HG02610 (cell line): ENCODE results near the gene IMMP2L.
"Not testable (repeated sequence)": the region's sequence is repeated elsewhere in the genome, so short reads cannot be mapped to it uniquely, and the experiment has no call there.

Experiments used
- ATAC-seq: cut with Tn5 transposase; IDR thresholded peaks from one replicate; pipeline ENCODE4 v1.9.1; 2021; ENCODE audit warnings: mild to moderate bottlenecking, moderate library complexity; ENCODE audit not compliant: unreplicated experiment

Gene IMMP2L

DNA sequence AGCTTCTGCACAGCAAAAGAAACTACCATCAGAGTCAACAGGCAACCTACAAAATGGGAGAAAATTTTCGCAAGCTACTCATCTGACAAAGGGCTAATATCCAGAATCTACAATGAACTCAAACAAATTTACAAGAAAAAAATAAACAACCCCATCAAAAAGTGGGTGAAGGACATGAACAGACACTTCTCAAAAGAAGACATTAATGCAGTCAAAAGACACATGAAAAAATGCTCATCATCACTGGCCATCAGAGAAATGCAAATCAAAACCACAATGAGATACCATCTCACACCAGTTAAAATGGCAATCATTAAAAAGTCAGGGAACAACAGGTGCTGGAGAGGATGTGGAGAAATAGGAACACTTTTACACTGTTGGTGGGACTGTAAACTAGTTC lies 92.4 kb downstream of the IMMP2L start:
- ATAC-seq, result not testable (repeated sequence)

DNA sequence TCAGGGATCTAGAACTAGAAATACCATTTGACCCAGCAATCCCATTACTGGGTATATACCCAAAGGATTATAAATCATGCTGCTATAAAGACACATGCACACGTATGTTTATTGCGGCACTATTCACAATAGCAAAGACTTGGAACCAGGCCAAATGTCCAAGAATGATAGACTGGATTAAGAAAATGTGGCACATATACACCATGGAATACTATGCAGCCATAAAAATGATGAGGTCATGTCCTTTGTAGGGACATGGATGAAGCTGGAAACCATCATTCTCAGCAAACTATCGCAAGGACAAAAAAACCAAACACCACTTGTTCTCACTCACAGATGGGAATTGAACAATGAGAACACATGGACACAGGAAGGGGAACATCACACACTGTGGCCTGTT lies 96.5 kb downstream of the IMMP2L start:
- not testable (repeated sequence) for ATAC-seq

DNA sequence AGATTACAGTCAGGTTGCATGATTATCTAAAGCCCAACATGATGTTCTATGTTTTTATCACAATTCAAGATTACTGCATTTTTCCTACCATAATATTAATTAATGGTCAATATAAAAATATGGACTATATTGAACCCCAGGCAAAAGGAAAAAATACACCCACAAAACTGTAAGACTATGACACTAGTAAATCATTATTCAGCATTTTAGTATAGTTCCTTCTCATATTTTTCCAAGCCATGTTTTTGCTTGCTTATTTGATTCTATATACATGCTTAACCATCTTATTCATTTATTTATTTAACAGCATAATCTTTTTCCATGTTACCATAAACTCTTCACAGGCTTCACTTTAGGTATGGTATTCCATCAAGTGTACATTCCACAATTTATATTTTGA lies 101.6 kb downstream of the IMMP2L start:
- ATAC-seq, result no peak

DNA sequence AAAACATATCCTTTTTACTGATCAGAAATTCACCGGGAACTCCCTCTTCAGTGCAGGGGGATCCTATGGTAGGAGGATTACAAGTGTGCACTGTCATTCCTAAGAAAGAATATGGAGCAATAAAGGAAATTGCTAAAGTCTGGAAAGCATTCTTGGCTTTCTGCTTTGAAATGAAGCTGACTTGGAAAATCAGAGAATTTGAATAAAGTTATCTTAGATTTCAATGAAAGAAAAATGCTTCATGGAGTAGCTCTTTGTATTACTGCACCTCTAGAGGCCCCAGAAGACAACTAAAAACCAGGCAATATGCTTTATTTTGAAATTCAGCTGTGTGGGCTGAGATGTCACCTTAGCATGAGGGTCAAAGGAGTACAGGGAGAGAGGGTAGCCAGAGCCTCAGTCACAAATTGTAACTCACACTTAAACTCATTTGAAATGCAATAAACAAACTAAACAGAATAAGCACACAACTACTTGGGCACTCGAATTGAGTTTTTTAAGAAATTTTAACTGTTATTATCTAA lies 102.5 kb downstream of the IMMP2L start:
- no peak for ATAC-seq

DNA sequence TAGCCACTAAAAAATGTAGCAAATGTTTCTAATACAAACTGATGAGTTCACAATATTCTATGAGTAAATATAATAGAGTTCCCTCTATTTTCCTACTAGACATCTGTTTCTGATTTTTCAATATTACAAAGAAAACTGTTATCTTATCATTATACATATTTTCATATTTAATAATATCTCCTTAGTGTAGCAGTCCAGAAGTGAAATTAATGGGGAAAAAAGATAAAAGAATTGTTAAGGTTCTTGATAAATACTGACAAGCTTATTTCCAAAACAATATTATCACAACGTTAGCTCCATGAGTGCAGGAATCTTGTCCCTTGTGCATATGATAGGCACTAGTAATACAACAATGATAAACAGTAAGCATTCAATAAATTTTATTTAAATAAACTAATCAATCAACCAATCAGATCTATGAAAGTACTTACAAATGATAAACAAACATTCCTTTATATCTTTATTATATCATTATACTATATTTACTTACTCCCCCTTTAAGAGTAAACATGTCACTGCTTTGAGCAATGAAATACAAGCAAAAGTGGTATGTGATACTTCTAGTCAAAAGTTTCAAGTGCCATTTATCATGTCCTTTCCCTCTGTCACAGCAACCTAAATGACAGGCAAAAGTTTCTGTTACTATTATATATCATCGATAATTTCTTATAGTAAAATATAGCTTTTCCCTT lies 103.1 kb downstream of the IMMP2L start:
- no peak for ATAC-seq

DNA sequence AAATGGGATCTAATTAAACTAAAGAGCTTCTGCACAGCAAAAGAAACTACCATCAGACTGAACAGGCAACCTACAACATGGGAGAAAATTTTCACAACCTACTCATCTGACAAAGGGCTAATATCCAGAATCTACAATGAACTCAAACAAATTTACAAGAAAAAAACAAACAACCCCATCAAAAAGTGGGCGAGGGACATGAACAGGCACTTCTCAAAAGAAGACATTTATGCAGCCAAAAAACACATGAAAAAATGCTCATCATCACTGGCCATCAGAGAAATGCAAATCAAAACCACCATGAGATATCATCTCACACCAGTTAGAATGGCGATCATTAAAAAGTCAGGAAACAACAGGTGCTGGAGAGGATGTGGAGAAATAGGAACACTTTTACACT lies 111.6 kb downstream of the IMMP2L start:
- not testable (repeated sequence) for ATAC-seq

DNA sequence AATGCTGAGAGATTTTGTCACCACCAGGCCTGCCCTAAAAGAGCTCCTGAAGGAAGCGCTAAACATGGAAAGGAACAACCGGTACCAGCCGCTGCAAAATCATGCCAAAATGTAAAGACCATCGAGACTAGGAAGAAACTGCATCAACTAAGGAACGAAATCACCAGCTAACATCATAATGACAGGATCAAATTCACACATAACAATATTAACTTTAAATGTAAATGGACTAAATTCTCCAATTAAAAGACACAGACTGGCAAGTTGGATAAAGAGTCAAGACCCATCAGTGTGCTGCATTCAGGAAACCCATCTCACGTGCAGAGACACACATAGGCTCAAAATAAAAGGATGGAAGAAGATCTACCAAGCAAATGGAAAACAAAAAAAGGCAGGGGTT lies 114.8 kb downstream of the IMMP2L start:
- not testable (repeated sequence) for ATAC-seq

DNA sequence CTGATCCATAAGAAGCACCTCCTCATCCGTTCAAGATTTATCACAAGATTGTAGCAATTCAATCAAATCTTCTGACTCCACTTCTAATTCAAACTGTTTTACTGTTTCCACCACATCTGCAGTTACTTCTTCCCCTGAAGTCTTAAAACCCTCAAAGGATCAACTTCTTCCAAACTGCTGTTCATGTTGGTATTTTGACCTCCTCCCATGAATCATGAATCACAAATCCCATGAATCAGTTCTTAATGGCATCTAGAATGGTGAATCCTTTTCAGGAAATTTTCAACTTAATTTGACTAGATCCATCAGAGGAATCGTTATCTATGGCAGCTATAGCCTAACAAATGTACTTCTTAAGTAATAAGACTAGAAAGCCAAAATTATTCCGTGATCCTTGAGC lies 122.3 kb downstream of the IMMP2L start:
- ATAC-seq, result no peak

DNA sequence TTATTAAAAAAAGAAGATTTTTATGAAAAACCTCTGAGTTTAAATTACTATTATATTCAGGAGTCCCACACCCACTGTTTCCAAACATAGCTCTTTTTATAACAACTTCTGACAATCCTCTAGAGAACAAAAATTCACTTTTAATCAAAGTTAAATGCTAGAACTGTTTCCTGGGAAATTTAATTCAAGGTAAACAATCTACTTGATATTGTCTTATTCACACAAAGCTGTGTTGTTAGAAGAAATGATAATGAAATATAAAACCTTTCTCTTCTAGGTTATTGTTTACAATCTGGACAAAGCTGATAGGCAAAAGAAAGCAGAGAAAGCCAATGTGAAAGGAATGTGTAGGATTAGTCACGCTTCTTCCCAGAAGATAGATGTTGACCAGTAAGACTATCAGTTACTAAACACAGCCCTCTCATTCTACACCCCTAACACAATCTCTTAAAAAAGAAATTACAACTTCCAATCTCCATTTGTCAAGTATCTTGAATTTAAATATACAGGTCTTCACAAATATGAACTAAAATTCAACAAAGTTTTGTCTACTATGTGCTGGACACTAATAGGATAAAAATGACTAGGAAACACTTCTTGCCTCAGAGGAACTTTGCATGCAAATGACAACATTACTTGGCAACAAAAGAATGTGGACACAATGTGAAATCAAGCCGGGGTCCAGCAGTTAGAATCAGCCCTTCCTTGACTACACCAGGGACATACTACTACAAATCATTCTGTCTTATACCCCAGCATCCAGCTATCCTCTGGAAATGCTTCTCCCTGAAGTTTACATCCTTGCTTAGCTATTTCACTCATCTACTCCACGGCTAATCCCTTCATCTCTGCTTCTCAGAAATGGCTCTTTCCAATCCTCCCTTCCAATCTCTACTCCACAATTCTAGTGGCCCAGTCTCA lies 123.7 kb downstream of the IMMP2L start:
- ATAC-seq, result no peak

DNA sequence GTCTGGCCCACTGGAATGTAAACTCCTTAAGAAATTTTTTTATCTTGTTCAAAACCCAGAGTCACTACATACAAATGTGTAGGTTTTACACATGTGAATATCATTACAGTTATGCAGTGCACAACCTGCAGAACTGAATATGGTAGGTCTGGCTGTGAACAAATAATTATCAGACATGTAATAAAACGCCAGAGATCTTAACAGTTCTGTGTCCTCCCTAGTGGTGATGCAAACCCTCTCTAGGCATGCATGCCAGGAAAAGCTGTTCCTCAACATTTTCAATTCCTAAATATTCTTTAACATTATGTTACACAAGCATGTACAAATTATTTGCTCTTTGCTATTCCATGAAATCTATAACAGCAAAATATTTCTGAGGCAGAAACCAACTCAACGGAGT lies 124.6 kb downstream of the IMMP2L start:
- no peak for ATAC-seq

DNA sequence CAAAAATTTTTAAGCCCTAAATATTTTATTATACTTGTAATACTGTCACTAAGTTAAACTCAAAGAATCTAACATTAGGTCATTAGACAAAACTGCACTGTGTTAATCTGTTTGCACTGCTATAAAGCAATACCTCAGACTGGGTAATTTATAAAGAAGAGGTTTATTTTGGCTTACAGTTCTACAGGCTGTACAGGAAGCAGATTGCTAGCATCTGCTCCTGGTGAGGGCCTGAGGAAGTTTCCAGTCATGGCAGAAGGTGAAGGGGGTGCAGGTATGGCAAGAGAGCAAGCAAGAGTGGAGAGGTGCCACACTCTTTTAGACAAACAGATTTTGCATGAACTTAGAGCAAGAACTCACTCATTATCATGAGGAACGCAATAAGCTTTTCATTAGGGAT lies 125.7 kb downstream of the IMMP2L start:
- no peak for ATAC-seq

DNA sequence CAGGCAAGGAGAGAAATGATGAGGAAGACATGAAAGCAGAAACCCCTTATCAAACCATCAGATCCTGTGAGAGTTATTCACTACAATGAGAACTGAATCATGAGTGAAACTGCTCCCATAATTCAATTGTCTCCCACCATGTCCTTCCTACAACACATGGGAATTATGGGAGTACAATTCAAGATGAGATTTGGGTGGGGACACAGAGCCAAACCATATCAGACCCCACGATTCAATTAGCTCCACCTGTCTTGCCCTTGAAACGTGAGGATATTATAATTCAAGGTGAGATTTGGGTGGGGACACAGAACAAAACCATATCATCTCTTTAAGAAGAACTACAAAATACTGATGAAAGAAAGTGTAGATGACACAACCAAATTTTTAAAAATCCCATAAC lies 128.9 kb downstream of the IMMP2L start:
- ATAC-seq, result no peak

DNA sequence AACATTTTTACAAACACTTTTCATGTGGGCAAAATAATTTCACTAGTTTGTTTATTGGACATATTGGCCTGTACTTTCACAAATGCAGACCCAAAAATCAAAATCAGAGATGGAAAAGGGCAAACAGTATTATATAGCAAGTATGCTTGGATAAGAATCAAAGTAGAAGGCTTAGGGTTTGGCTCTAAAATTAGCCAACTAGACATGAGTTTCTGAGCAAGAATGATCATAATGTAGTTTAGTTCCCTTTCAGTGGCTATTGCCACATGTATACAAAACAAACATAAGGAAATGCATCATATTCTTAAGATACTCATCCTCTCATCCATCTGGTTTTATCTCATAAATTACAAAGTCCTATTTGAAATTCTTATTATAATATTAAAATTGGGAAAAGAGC lies 132.5 kb downstream of the IMMP2L start:
- ATAC-seq, result no peak

DNA sequence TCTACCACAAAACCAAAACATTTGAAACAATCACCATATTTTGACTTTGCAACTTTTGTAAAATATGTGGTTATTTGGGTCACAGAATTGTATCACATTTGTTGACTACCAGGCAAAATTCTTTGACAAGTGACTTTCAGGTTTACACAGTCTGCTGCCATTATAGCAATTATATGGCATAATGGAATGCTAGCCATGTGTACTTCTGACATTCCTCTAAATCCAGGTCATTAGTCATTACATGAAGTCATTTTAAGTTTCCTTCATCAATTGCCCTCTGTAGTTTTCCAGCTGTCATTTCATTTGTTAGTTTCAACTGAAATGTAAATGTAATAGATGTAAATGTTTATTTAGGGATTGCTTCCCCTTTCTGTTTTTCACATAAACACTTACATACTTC lies 137.5 kb downstream of the IMMP2L start:
- ATAC-seq, result no peak

DNA sequence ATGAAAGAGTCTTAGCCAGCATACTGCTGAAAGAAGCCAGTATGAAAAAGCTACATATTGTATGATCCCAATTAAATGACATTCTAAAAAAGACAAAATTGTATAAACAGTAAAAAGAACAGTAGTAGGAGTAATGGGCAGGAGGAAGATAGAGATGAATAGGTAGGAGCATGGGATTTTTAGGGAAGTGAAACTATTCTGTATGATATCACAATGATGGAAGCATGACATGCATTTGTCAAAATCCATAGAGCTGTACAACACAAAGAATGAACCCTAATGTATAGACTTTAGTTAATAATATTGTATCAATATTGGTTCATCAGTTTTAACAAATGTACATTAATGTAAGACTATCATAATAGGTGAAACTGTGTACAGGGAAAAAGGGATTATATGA lies 147.9 kb downstream of the IMMP2L start:
- ATAC-seq, result no peak

DNA sequence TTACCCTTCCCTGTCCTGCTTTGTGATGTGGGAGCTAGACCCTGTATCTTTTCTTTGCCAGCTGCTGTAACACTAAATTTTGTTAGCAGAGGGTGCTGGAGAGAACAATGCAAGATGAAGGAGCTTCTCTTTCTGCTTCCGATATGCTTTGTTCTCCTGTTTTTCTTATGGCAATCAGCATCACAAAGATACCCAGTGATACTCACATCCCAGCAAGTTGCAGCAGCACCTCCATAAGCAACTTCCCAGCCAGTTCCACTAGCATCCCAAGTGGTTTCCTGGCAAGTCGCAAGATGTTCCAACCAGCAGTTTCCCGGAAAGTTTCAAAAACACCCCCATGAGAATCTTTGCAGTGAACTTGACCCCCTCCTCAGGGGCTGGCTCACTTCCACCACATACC lies 148.6 kb downstream of the IMMP2L start:
- ATAC-seq, result no peak

DNA sequence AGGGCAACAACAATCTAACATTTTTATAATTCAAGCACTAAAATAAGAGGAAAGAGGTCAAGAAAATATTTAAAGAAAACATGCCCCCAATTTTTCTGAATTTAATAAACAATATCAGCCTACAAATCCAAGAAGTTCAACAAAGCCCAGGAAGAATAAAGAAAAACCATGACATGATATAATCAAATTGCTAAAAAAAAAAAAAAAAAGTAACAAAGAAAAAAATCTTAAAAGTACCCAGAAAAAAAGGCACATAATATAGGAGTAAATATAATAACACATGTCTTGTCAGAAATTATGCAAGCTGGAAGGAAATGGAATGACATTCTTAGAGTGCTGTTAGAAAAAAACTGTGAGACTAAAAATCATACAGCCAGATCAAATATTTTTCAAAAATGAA lies 151.4 kb downstream of the IMMP2L start:
- ATAC-seq, result no peak

DNA sequence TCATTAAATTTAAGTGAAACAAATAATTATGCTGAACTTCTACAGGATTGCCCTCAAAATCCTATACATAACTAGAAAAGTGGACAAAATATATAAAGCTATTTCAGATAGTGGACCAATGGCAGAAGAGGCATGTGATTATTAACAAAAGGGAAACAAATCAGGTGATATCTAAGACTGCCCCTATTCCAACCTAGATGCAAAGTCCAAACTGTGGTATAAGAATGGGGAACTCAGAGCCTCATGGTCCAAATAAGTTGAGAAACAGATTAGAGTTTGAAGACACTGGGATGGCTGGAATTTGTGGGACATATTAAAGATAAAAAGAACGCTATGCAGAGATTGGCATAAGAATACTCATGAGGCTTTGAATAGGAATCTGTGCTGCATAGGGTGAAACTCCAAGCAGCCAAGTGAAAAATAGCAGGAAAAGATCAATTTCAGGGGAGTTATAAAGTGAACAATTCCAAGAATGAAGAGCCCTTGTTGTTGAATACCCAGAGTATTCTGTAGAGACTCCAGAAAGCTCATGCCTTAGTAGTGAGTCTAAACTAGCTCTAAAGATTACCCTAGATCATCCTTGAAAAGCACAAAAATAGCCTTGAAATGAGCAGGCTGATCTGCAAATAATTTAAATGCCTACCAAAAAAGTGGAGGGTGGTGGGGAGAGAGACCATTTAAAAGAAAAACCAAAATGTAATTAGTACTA lies 152.4 kb downstream of the IMMP2L start:
- no peak for ATAC-seq

DNA sequence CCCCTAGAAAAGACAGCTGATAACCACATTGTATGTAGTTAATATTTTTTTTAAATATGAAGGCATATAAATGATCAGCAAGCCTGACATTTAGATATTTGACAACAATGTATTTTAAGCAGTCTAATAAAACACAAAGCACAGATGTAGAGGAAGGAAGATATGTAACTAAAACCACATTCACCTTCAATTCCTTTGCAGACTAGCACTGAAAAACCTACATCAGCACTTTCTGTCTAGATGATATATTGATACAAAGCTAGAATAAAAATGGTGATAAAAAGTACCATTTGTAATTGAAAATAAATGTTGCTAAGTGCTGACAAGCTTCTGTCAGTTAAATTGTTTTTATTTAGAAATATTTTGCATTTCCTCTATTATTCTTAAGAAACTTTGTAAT lies 153.6 kb downstream of the IMMP2L start:
- no peak for ATAC-seq

DNA sequence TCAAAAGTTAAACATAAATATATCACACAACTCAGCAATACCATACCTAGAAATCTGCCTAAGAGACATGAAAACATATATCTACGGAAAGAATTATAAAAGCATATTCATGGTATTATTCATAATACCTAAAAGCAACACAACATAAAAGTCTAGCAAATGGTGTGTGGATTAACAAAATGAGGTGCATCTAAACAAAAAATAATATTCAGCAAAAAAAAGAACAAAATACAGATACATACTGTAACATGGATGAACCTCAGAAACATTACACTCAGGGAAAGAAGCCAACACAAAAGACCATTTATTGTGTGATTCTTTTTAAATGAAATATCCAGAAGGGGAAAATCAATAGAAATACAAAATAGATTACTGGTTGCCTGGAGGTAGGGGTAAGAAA lies 155.0 kb downstream of the IMMP2L start:
- no peak for ATAC-seq

DNA sequence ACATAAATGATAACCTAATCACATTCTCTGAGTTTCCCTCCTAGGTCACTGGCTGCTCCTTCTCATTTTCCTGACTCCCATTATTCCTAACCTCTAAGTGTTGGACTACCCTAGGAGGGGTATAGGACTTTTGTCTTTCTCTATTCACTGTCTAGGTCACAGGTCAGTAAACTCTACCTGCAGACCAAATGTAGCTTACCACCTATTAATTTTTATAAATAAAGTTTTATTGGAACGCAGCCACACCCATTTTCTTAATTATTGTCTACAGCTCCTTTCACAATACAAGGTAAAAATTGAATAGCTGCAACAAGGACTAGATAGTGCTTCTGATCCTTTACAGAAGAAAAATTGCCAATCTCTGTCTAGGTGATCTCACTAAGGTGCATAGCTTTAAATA lies 156.7 kb downstream of the IMMP2L start:
- ATAC-seq, result no peak
